ENCODE data around the gene SPATA6L. TPM values are rescaled to one million over a fixed set of nuclear protein-coding genes. Genes with fewer than 3 reads are reported as not detected.

The SPATA6L gene
- total RNA-seq, 1 experiment from 2014 or later, result 2.4 TPM

GRCh38 chr9:4575997-4576396 is 90.3 kb downstream of the SPATA6L start:
- no peak overlapping the region for H3K4me3 Mint-ChIP-seq (ENCODE audit: unreplicated experiment)
- peaks cover 31% of the 10 kb centered on the region for H3K36me3 Mint-ChIP-seq (ENCODE audit: insufficient read depth, unreplicated experiment)

GRCh38 chr9:4574657-4575243 is 91.5 kb downstream of the SPATA6L start:
- Histone ChIP-seq H3K36me3 (ENCODE audit: control insufficient read depth, insufficient read depth, low read length) (no peaks in the 10 kb centered on the region), H3K4me1 (no peaks in the 10 kb centered on the region), H3K27me3 (replicated peaks; ENCODE audit: control insufficient read depth, insufficient read depth, low read length) (no peaks in the 10 kb centered on the region), H3K9me3 (no peaks in the 10 kb centered on the region), H3K4me3 (ENCODE audit: low read depth, low read length) (no peak overlapping the region)
- DNase-seq, result no peak
- TF ChIP-seq CTCF (IDR thresholded peaks at IDR 0.05; ENCODE audit: insufficient read depth in 1 of 2, low read depth in 1 of 2, low read length in 1 of 2, severe bottlenecking in 1 of 2, unreplicated experiment in 1 of 2), result no peak
- no peaks in the 10 kb centered on the region for H3K27me3 Mint-ChIP-seq (ENCODE audit: insufficient read depth, unreplicated experiment)
- no peaks in the 10 kb centered on the region for H3K9me3 Mint-ChIP-seq (ENCODE audit: unreplicated experiment)
- BruUV-seq (replicated peaks), result no TSS peak
- H3K27ac Mint-ChIP-seq (ENCODE audit: unreplicated experiment), result no peak overlapping the region
- H3K4me1 Mint-ChIP-seq (ENCODE audit: low read depth, unreplicated experiment), result no peaks in the 10 kb centered on the region
- H3K36me3 Mint-ChIP-seq (ENCODE audit: insufficient read depth, unreplicated experiment), result peaks cover 20% of the 10 kb centered on the region
- POLR2A ChIA-PET, result no interaction called here
- H3K4me3 Mint-ChIP-seq (ENCODE audit: unreplicated experiment), result no peak overlapping the region
- CTCF ChIA-PET, result no interaction called here
- intact Hi-C loops (cut with micrococcal nuclease; ENCODE audit: unreplicated experiment), result no loop called here

More at GRCh38 chr9:4575997-4576396, 90.3 kb downstream of the SPATA6L start:
- H3K27ac Mint-ChIP-seq (ENCODE audit: unreplicated experiment), result no peak overlapping the region
- BruUV-seq (replicated peaks), result no TSS peak
- intact Hi-C loops (cut with micrococcal nuclease; ENCODE audit: unreplicated experiment), result no loop called here
- CTCF ChIA-PET, result no interaction called here
- H3K4me1 ChIP-seq, result no peaks in the 10 kb centered on the region
- no peaks in the 10 kb centered on the region for H3K9me3 Mint-ChIP-seq (ENCODE audit: unreplicated experiment)
- no peaks in the 10 kb centered on the region for H3K27me3 Mint-ChIP-seq (ENCODE audit: insufficient read depth, unreplicated experiment)
- no peak overlapping the region for H3K4me3 ChIP-seq (ENCODE audit: low read depth, low read length)
- H3K27me3 ChIP-seq (replicated peaks; ENCODE audit: control insufficient read depth, insufficient read depth, low read length), result no peaks in the 10 kb centered on the region
- no peak for TF ChIP-seq CTCF (IDR thresholded peaks at IDR 0.05; ENCODE audit: insufficient read depth in 1 of 2, low read depth in 1 of 2, low read length in 1 of 2, severe bottlenecking in 1 of 2, unreplicated experiment in 1 of 2)
- POLR2A ChIA-PET, result no interaction called here
- no peaks in the 10 kb centered on the region for H3K36me3 ChIP-seq (ENCODE audit: control insufficient read depth, insufficient read depth, low read length)
- H3K4me1 Mint-ChIP-seq (ENCODE audit: low read depth, unreplicated experiment), result no peaks in the 10 kb centered on the region
- no peaks in the 10 kb centered on the region for H3K9me3 ChIP-seq
- no peak for DNase-seq

- no peak for DNase-seq
- Mint-ChIP-seq H3K4me3 (ENCODE audit: unreplicated experiment) (no peak overlapping the region), H3K4me1 (ENCODE audit: low read depth, unreplicated experiment) (no peaks in the 10 kb centered on the region), H3K9me3 (ENCODE audit: unreplicated experiment) (no peaks in the 10 kb centered on the region), H3K27me3 (ENCODE audit: insufficient read depth, unreplicated experiment) (no peaks in the 10 kb centered on the region), H3K27ac (ENCODE audit: unreplicated experiment) (no peak overlapping the region), H3K36me3 (ENCODE audit: insufficient read depth, unreplicated experiment) (peaks cover 15% of the 10 kb centered on the region)
- Histone ChIP-seq H3K27me3 (replicated peaks; ENCODE audit: control insufficient read depth, insufficient read depth, low read length) (no peaks in the 10 kb centered on the region), H3K9me3 (no peaks in the 10 kb centered on the region), H3K4me3 (ENCODE audit: low read depth, low read length) (no peak overlapping the region), H3K4me1 (no peaks in the 10 kb centered on the region), H3K36me3 (ENCODE audit: control insufficient read depth, insufficient read depth, low read length) (no peaks in the 10 kb centered on the region)
- ChIA-PET POLR2A (no interaction called here), CTCF (no interaction called here)
- intact Hi-C loops (cut with micrococcal nuclease; ENCODE audit: unreplicated experiment), result no loop called here
- TF ChIP-seq CTCF (IDR thresholded peaks at IDR 0.05; ENCODE audit: insufficient read depth in 1 of 2, low read depth in 1 of 2, low read length in 1 of 2, severe bottlenecking in 1 of 2, unreplicated experiment in 1 of 2), result no peak
- BruUV-seq (replicated peaks), result no TSS peak
Measured at GRCh38 chr9:4573634-4574389, 92.5 kb downstream of the SPATA6L start.

Data from Caco-2 (cell line).